WTC11 (cell line): ENCODE data around the gene UBE2J1.

Source experiments
- CREB1 ChIP-seq: sonication (generic); formaldehyde crosslinking; IDR thresholded peaks from 2 replicates; pipeline ENCODE4 v1.8.0; 2023; ENCODE audit warnings: mild to moderate bottlenecking, missing genetic modification reagents
- E2F1 ChIP-seq: sonication (generic); formaldehyde crosslinking; IDR thresholded peaks from 2 replicates; pipeline ENCODE4 v1.8.0; 2022; ENCODE audit warnings: mild to moderate bottlenecking, missing genetic modification reagents
- ELF4 ChIP-seq: sonication (generic); formaldehyde crosslinking; IDR thresholded peaks from 2 replicates; pipeline ENCODE4 v1.8.1; 2022; ENCODE audit warnings: low read depth, mild to moderate bottlenecking, moderate library complexity, missing genetic modification reagents
- ESRRA ChIP-seq: sonication (generic); formaldehyde crosslinking; IDR thresholded peaks from 2 replicates; pipeline ENCODE4 v1.8.1; 2022; ENCODE audit warnings: mild to moderate bottlenecking, missing genetic modification reagents, borderline replicate concordance
- JUN ChIP-seq: sonication (generic); formaldehyde crosslinking; IDR thresholded peaks from 2 replicates; pipeline ENCODE4 v1.8.0; 2023; ENCODE audit warnings: mild to moderate bottlenecking, missing genetic modification reagents
- NR1H2 ChIP-seq: sonication (generic); formaldehyde crosslinking; IDR thresholded peaks from 2 replicates; pipeline ENCODE4 v1.9.0; 2021; ENCODE audit warnings: mild to moderate bottlenecking, moderate library complexity, missing genetic modification reagents
- NR3C1 ChIP-seq: sonication (generic); formaldehyde crosslinking; conservative IDR thresholded peaks from 2 replicates; pipeline ENCODE4 v1.8.1; 2023; ENCODE audit warnings: low read depth, mild to moderate bottlenecking, missing genetic modification reagents
- SMAD4 ChIP-seq: sonication (generic); formaldehyde crosslinking; IDR thresholded peaks from 2 replicates; pipeline ENCODE4 v1.8.0; 2022; ENCODE audit warnings: mild to moderate bottlenecking, missing genetic modification reagents
- TEAD1 ChIP-seq: sonication (generic); formaldehyde crosslinking; IDR thresholded peaks from 2 replicates; pipeline ENCODE4 v1.8.0; 2022; ENCODE audit warnings: mild to moderate bottlenecking, missing genetic modification reagents
- ZNF263 ChIP-seq: sonication (generic); formaldehyde crosslinking; IDR thresholded peaks from 2 replicates; pipeline ENCODE4 v1.8.1; 2022; ENCODE audit warnings: low read depth, mild to moderate bottlenecking, moderate library complexity, missing genetic modification reagents
- TF ChIP-seq, protein P1 (sequence below): sonication (generic); formaldehyde crosslinking; IDR thresholded peaks from 2 replicates; pipeline ENCODE4 v1.8.0; 2022; ENCODE audit warnings: mild to moderate bottlenecking, missing genetic modification reagents
- TF ChIP-seq, protein P2 (sequence below): fragments of 200-600 bp; IDR thresholded peaks from 2 replicates; pipeline ENCODE4 v1.8.0; 2022; ENCODE audit warnings: antibody characterized with exemption
- TF ChIP-seq, protein P3 (sequence below): sonication (generic); formaldehyde crosslinking; conservative IDR thresholded peaks from 2 replicates; pipeline ENCODE4 v1.8.1; 2022; ENCODE audit warnings: mild to moderate bottlenecking, missing genetic modification reagents
- TF ChIP-seq, protein P4 (sequence below): sonication (generic); formaldehyde crosslinking; IDR thresholded peaks from 2 replicates; pipeline ENCODE4 v1.8.1; 2022; ENCODE audit warnings: low read depth, mild to moderate bottlenecking, moderate library complexity, missing genetic modification reagents, borderline replicate concordance

- TF ChIP-seq, protein P1, sequence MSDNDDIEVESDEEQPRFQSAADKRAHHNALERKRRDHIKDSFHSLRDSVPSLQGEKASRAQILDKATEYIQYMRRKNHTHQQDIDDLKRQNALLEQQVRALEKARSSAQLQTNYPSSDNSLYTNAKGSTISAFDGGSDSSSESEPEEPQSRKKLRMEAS (CRISPR knock-in tag): no peak
- TF ChIP-seq ELF4 (CRISPR knock-in tag): no peak
- TF ChIP-seq, protein P2, sequence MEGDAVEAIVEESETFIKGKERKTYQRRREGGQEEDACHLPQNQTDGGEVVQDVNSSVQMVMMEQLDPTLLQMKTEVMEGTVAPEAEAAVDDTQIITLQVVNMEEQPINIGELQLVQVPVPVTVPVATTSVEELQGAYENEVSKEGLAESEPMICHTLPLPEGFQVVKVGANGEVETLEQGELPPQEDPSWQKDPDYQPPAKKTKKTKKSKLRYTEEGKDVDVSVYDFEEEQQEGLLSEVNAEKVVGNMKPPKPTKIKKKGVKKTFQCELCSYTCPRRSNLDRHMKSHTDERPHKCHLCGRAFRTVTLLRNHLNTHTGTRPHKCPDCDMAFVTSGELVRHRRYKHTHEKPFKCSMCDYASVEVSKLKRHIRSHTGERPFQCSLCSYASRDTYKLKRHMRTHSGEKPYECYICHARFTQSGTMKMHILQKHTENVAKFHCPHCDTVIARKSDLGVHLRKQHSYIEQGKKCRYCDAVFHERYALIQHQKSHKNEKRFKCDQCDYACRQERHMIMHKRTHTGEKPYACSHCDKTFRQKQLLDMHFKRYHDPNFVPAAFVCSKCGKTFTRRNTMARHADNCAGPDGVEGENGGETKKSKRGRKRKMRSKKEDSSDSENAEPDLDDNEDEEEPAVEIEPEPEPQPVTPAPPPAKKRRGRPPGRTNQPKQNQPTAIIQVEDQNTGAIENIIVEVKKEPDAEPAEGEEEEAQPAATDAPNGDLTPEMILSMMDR: no peak
- TF ChIP-seq SMAD4 (CRISPR knock-in tag): no peak
- TF ChIP-seq, protein P3, sequence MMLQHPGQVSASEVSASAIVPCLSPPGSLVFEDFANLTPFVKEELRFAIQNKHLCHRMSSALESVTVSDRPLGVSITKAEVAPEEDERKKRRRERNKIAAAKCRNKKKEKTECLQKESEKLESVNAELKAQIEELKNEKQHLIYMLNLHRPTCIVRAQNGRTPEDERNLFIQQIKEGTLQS (CRISPR knock-in tag): no peak
- no peak for TF ChIP-seq ZNF263 (CRISPR knock-in tag)
- TF ChIP-seq, protein P4, sequence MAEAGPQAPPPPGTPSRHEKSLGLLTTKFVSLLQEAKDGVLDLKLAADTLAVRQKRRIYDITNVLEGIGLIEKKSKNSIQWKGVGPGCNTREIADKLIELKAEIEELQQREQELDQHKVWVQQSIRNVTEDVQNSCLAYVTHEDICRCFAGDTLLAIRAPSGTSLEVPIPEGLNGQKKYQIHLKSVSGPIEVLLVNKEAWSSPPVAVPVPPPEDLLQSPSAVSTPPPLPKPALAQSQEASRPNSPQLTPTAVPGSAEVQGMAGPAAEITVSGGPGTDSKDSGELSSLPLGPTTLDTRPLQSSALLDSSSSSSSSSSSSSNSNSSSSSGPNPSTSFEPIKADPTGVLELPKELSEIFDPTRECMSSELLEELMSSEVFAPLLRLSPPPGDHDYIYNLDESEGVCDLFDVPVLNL (CRISPR knock-in tag): no peak
- TF ChIP-seq CREB1 (CRISPR knock-in tag): no peak
- TF ChIP-seq NR1H2 (CRISPR knock-in tag): no peak
- no peak for TF ChIP-seq TEAD1 (CRISPR knock-in tag)
- TF ChIP-seq JUN (CRISPR knock-in tag): no peak
- TF ChIP-seq NR3C1 (CRISPR knock-in tag): no peak
- no peak for TF ChIP-seq E2F1
- TF ChIP-seq ESRRA: no peak
Measured at GRCh38 chr6:89353118-89353556, 615 bp upstream of the UBE2J1 start.
